Activated T-helper 2 cell treated with anti-CD3 and anti-CD28 coated beads, Interferon-gamma antibody, Interleukin-2, Interleukin-4, amounts not matched to agents 10 μg/mL and 5 μg/mL and 100 μg/mL, durations not matched to agents 14 hours and 24 hours and 36 hours (primary cell): ENCODE data around the gene ST6GALNAC2. TPM values are rescaled to one million over a fixed set of nuclear protein-coding genes. Genes with fewer than 3 reads are reported as not detected.
"Not testable (repeated sequence)": the region's sequence is repeated elsewhere in the genome, so short reads cannot be mapped to it uniquely, and the experiment has no call there.

Experiments
- DNase-seq: peaks from one replicate; pipeline ENCODE4 v3.0.0; 2021; ENCODE audit warnings: low spot score
- H3K27ac Mint-ChIP-seq: one replicate; pipeline ENCODE4 v1.8.0; 2021; ENCODE audit warnings: mixed read lengths
- H3K27me3 Mint-ChIP-seq: one replicate; pipeline ENCODE4 v1.8.0; 2021; ENCODE audit warnings: low read depth, mixed read lengths
- H3K36me3 Mint-ChIP-seq: one replicate; pipeline ENCODE4 v1.8.0; 2021; ENCODE audit warnings: low read depth, mixed read lengths
- H3K4me1 Mint-ChIP-seq: one replicate; pipeline ENCODE4 v1.8.0; 2021; ENCODE audit warnings: low read depth, mixed read lengths
- H3K4me3 Mint-ChIP-seq: one replicate; pipeline ENCODE4 v1.8.0; 2021; ENCODE audit warnings: low read depth, mild to moderate bottlenecking, moderate library complexity, mixed read lengths
- H3K9me3 Mint-ChIP-seq: one replicate; pipeline ENCODE4 v1.8.0; 2021; ENCODE audit warnings: mixed read lengths
- intact Hi-C: fragments of 100-400 bp; cut with micrococcal nuclease; formaldehyde crosslinking; loops from one replicate; pipeline ENCODE4 v1.15.1; 2023
- total RNA-seq: library from RNA; stranded (reverse); gene quantifications from 2 replicates; pipeline ENCODE4 v1.2.3, GENCODE V29; 2022

Gene ST6GALNAC2
- total RNA-seq, 1 donor from 2014 or later: 0.41 TPM

- no peak overlapping the region for H3K27ac Mint-ChIP-seq
- DNase-seq: no peak
- intact Hi-C loops: no loop called here
- H3K4me3 Mint-ChIP-seq: no peak overlapping the region
- H3K9me3 Mint-ChIP-seq: no peaks in the 10 kb centered on the region
- H3K36me3 Mint-ChIP-seq: no peaks in the 10 kb centered on the region
- peaks cover 3% of the 10 kb centered on the region for H3K4me1 Mint-ChIP-seq
- H3K27me3 Mint-ChIP-seq: no peaks in the 10 kb centered on the region
These were observed 12.6 kb downstream of the ST6GALNAC2 start for GRCh38 chr17:76573096-76573495.

- peaks cover 3% of the 10 kb centered on the region for H3K4me1 Mint-ChIP-seq
- intact Hi-C loops: no loop called here
- H3K27me3 Mint-ChIP-seq: no peaks in the 10 kb centered on the region
- DNase-seq: no peak
- H3K27ac Mint-ChIP-seq: no peak overlapping the region
- no peaks in the 10 kb centered on the region for H3K9me3 Mint-ChIP-seq
- H3K36me3 Mint-ChIP-seq: peaks cover 7% of the 10 kb centered on the region
- H3K4me3 Mint-ChIP-seq: no peak overlapping the region
These were observed 13.3 kb downstream of the ST6GALNAC2 start for GRCh38 chr17:76572201-76572910.

- Mint-ChIP-seq H3K9me3 (no peaks in the 10 kb centered on the region), H3K4me1 (peaks cover 5% of the 10 kb centered on the region), H3K27ac (no peak overlapping the region), H3K36me3 (peaks cover 17% of the 10 kb centered on the region), H3K27me3 (no peaks in the 10 kb centered on the region), H3K4me3 (no peak overlapping the region)
- DNase-seq: no peak
- intact Hi-C loops: no loop called here
These were observed 14.7 kb downstream of the ST6GALNAC2 start for GRCh38 chr17:76570877-76571471.

- Mint-ChIP-seq H3K4me1 (peaks cover 7% of the 10 kb centered on the region), H3K27me3 (no peaks in the 10 kb centered on the region), H3K27ac (no peak overlapping the region), H3K9me3 (no peaks in the 10 kb centered on the region), H3K36me3 (peaks cover 22% of the 10 kb centered on the region), H3K4me3 (no peak overlapping the region)
- intact Hi-C loops: no loop called here
- DNase-seq: no peak
These were observed 15.2 kb downstream of the ST6GALNAC2 start for GRCh38 chr17:76570457-76570856.

GRCh38 chr17:76569607-76570279 is 15.9 kb downstream of the ST6GALNAC2 start:
- peaks cover 29% of the 10 kb centered on the region for H3K36me3 Mint-ChIP-seq
- peaks cover 9% of the 10 kb centered on the region for H3K4me1 Mint-ChIP-seq
- DNase-seq: no peak
- H3K27me3 Mint-ChIP-seq: no peaks in the 10 kb centered on the region
- no peak overlapping the region for H3K4me3 Mint-ChIP-seq
- intact Hi-C loops: no loop called here
- no peaks in the 10 kb centered on the region for H3K9me3 Mint-ChIP-seq
- no peak overlapping the region for H3K27ac Mint-ChIP-seq

- no peak for DNase-seq
- Mint-ChIP-seq H3K27ac (no peak overlapping the region), H3K4me1 (peaks cover 9% of the 10 kb centered on the region), H3K9me3 (no peaks in the 10 kb centered on the region), H3K27me3 (no peaks in the 10 kb centered on the region), H3K4me3 (no peak overlapping the region), H3K36me3 (peaks cover 34% of the 10 kb centered on the region)
- intact Hi-C loops: no loop called here
These were observed 16.8 kb downstream of the ST6GALNAC2 start for GRCh38 chr17:76568811-76569221.

GRCh38 chr17:76567634-76568432 is 17.8 kb downstream of the ST6GALNAC2 start:
- DNase-seq: no peak
- H3K36me3 Mint-ChIP-seq: peaks cover 42% of the 10 kb centered on the region
- peaks cover 13% of the 10 kb centered on the region for H3K4me1 Mint-ChIP-seq
- no peak overlapping the region for H3K27ac Mint-ChIP-seq
- intact Hi-C loops: no loop called here
- H3K27me3 Mint-ChIP-seq: no peaks in the 10 kb centered on the region
- H3K4me3 Mint-ChIP-seq: no peak overlapping the region
- H3K9me3 Mint-ChIP-seq: no peaks in the 10 kb centered on the region

GRCh38 chr17:76566988-76567431 is 18.6 kb downstream of the ST6GALNAC2 start:
- no peaks in the 10 kb centered on the region for H3K9me3 Mint-ChIP-seq
- no peak overlapping the region for H3K27ac Mint-ChIP-seq
- H3K36me3 Mint-ChIP-seq: peaks cover 47% of the 10 kb centered on the region
- DNase-seq: no peak
- intact Hi-C loops: no loop called here
- H3K4me3 Mint-ChIP-seq: no peak overlapping the region
- peaks cover 16% of the 10 kb centered on the region for H3K4me1 Mint-ChIP-seq
- H3K27me3 Mint-ChIP-seq: no peaks in the 10 kb centered on the region

GRCh38 chr17:76566613-76566943 is 19.1 kb downstream of the ST6GALNAC2 start:
- Mint-ChIP-seq H3K27ac (no peak overlapping the region), H3K36me3 (peaks cover 51% of the 10 kb centered on the region), H3K4me3 (no peak overlapping the region), H3K9me3 (no peaks in the 10 kb centered on the region), H3K27me3 (no peaks in the 10 kb centered on the region), H3K4me1 (peaks cover 20% of the 10 kb centered on the region)
- intact Hi-C loops: no loop called here
- DNase-seq: no peak

- H3K27ac Mint-ChIP-seq: no peak overlapping the region
- H3K4me1 Mint-ChIP-seq: peaks cover 22% of the 10 kb centered on the region
- peaks cover 57% of the 10 kb centered on the region for H3K36me3 Mint-ChIP-seq
- H3K27me3 Mint-ChIP-seq: no peaks in the 10 kb centered on the region
- H3K9me3 Mint-ChIP-seq: no peaks in the 10 kb centered on the region
- no peak for DNase-seq
- no peak overlapping the region for H3K4me3 Mint-ChIP-seq
- intact Hi-C loops: no loop called here
These were observed 19.7 kb downstream of the ST6GALNAC2 start for GRCh38 chr17:76565728-76566612.

- H3K27ac Mint-ChIP-seq, H3K4me3 Mint-ChIP-seq, H3K27me3 Mint-ChIP-seq, DNase-seq, intact Hi-C loops, H3K9me3 Mint-ChIP-seq: not testable (repeated sequence)
- H3K36me3 Mint-ChIP-seq: peaks cover 66% of the 10 kb centered on the region
- H3K4me1 Mint-ChIP-seq: peaks cover 25% of the 10 kb centered on the region
These were observed 20.5 kb downstream of the ST6GALNAC2 start for GRCh38 chr17:76564991-76565727.
